Gastroesophageal sphincter (tissue), 3 donors: Measurements from ENCODE around the gene HDAC4.

Experiments
- CTCF ChIP-seq, 4 experiments: fragments of 200-600 bp in 2 of 4; fragments of 450-650 bp in 2 of 4; sonication (generic) in 1 of 4; IDR thresholded peaks; one replicate each; pipeline ENCODE4 v1.5.1; 2017 to 2019; ENCODE audit warnings: antibody characterized with exemption in 4 of 4, mild to moderate bottlenecking in 2 of 4, moderate library complexity in 2 of 4
- EP300 ChIP-seq: sonication (generic); formaldehyde crosslinking; IDR thresholded peaks from one replicate; pipeline ENCODE4 v1.6.1; 2017; ENCODE audit warnings: antibody characterized with exemption, mild to moderate bottlenecking
- POLR2A ChIP-seq, 2 donors: fragments of 450-650 bp; IDR thresholded peaks; one replicate each; pipeline ENCODE4 v1.6.1; 2017; ENCODE audit warnings: antibody characterized with exemption in 2 of 2, mild to moderate bottlenecking in 2 of 2, moderate library complexity in 1 of 2
- POLR2AphosphoS5 ChIP-seq: sonication (generic); formaldehyde crosslinking; IDR thresholded peaks from one replicate; pipeline ENCODE4 v1.6.1; 2017; ENCODE audit warnings: antibody characterized with exemption

- TF ChIP-seq POLR2A (IDR thresholded peaks at IDR 0.05) (no peak), EP300 (no peak), CTCF (IDR thresholded peaks at IDR 0.05) (no peak), POLR2AphosphoS5 (no peak)
Observed at GRCh38 chr2:239002591-239002953, 398.2 kb downstream of the HDAC4 start.
